HepG2 (cell line): ENCODE measurements around the gene AGAP1. TPM values are rescaled to one million over a fixed set of nuclear protein-coding genes. Genes with fewer than 3 reads are reported as not detected.
A peak's percentile ranks its signal among the peaks of the same experiment; 100 is the strongest.

Experiments used
- ATAC-seq: fragments of 200-7000 bp; cut with Tn5 transposase; 3 replicates; pipeline ENCODE4 v1.9.1; 2020; ENCODE audit warnings: mild to moderate bottlenecking, moderate library complexity
- BruUV-seq: library from RNA; stranded (reverse); fragments of 400-500 nt; replicated peaks from 2 replicates; lab custom pipeline; 2021; lab: Mats Ljungman, UMichigan
- CTCF ChIA-PET: fragments of 300-600 bp; formaldehyde crosslinking; extraction: SDS; loops from one replicate; lab custom pipeline; 2021; ENCODE audit warnings: low total read pairs, inconsistent platforms, low intra/inter-chr PET ratio; lab: Yijun Ruan, JAX
- POLR2A ChIA-PET: fragments of 350-600 bp; sonication (Branson Sonifier 250); formaldehyde crosslinking; loops from one replicate; lab custom pipeline; 2020; ENCODE audit warnings: antibody characterized with exemption, inconsistent platforms; lab: Yijun Ruan, JAX
- DNase-seq: peaks from one replicate; pipeline ENCODE4 v3.0.0-alpha.2; 2015; ENCODE audit warnings: low spot score
- FAIRE-seq: peaks from 3 replicates; lab custom pipeline; 2011; peaks lifted over from hg19 to GRCh38; lab: Jason Lieb, UNC
- H2AFZ ChIP-seq: one replicate; pipeline ENCODE4 v1.6.1; 2011; ENCODE audit warnings: low read length, inconsistent platforms
- H3K27ac ChIP-seq: fragments of 300-600 bp; 3 replicates; pipeline ENCODE4 v1.8.0; 2011; ENCODE audit warnings: mixed run types, mild to moderate bottlenecking, mixed read lengths, low read length, inconsistent platforms; ENCODE audit not compliant: insufficient read depth; ENCODE audit errors: extremely low read length
- H3K27me3 ChIP-seq, 2 experiments: fragments of 200-600 bp in 1 of 2; 2 replicates in 1 of 2; 3 replicates in 1 of 2; pipeline versions ENCODE4 v1.6.0 to v1.8.0; 2011; ENCODE audit warnings: low read length in 2 of 2, mild to moderate bottlenecking in 2 of 2, moderate library complexity in 2 of 2, inconsistent platforms in 1 of 2; ENCODE audit not compliant: insufficient read depth in 2 of 2, control insufficient read depth in 1 of 2
- H3K36me3 ChIP-seq, 2 experiments: fragments of 200-600 bp in 1 of 2; replicated peaks in 1 of 2; 2 replicates in 1 of 2; 3 replicates in 1 of 2; pipeline versions ENCODE4 v1.5.1 to v1.8.0; 2011; ENCODE audit warnings: low read length in 2 of 2, inconsistent platforms in 1 of 2; ENCODE audit not compliant: insufficient read depth in 2 of 2, control insufficient read depth in 1 of 2
- H3K4me1 ChIP-seq: 2 replicates; pipeline ENCODE4 v1.5.1; 2012; ENCODE audit warnings: low read length, inconsistent platforms; ENCODE audit not compliant: insufficient read depth
- H3K4me2 ChIP-seq: 2 replicates; pipeline ENCODE4 v1.6.0; 2011; ENCODE audit warnings: low read depth, low read length, inconsistent platforms
- H3K4me3 ChIP-seq, 3 experiments: fragments of 200-600 bp in 1 of 3; sonication (generic), shearing (Covaris generic) in 1 of 3; replicated peaks in 1 of 3; 2 replicates each; pipeline ENCODE4 v1.5.1; 2011 to 2016; ENCODE audit warnings: low read length in 3 of 3, inconsistent platforms in 2 of 3, low read depth in 2 of 3, mild to moderate bottlenecking in 2 of 3, control low read depth in 1 of 3, mixed read lengths in 1 of 3; ENCODE audit not compliant: insufficient read depth in 1 of 3
- H3K79me2 ChIP-seq: one replicate; pipeline ENCODE4 v1.6.1; 2011; ENCODE audit warnings: low read length, inconsistent platforms; ENCODE audit not compliant: insufficient read depth
- H3K9ac ChIP-seq: 2 replicates; pipeline ENCODE4 v1.6.0; 2011; ENCODE audit warnings: mild to moderate bottlenecking, low read depth, low read length, inconsistent platforms; ENCODE audit not compliant: insufficient read depth
- H3K9me3 ChIP-seq: 2 replicates; pipeline ENCODE4 v1.5.1; 2012; ENCODE audit warnings: mild to moderate bottlenecking, low read length
- H4K20me1 ChIP-seq: 2 replicates; pipeline ENCODE4 v1.6.0; 2011; ENCODE audit warnings: inconsistent platforms, mild to moderate bottlenecking, low read length, moderate library complexity; ENCODE audit not compliant: insufficient read depth
- ZNF768 ChIP-seq: sonication (generic); formaldehyde crosslinking; IDR thresholded peaks from 2 replicates; pipeline ENCODE4 v1.4.0; 2020; ENCODE audit warnings: missing genetic modification reagents
- WGBS: methylation state at CpG from one replicate; pipeline ENCODE4 v1.1.6; 2017; ENCODE audit warnings: low lambda C conversion rate; 5-methylcytosine and 5-hydroxymethylcytosine counted together
- in situ Hi-C: cut with HindIII; loops from 2 replicates; pipeline ENCODE4 v1.10.0; 2017; ENCODE audit warnings: low pct_unique_long_range_greater_than_20kb; ENCODE audit not compliant: extremely low pct_ligation_motif_present
- intact Hi-C: fragments of 100-400 bp; cut with micrococcal nuclease; formaldehyde crosslinking; loops from one replicate; pipeline ENCODE4 v1.10.0; 2022; ENCODE audit not compliant: unreplicated experiment
- polyA plus RNA-seq, 8 experiments: library from polyadenylated mRNA; depleted of rRNA in 3 of 8; stranded (reverse) in 7 of 8; unstranded in 1 of 8; fragments of >200 nt; fragmentation: Illumina TruSeq in 4 of 8; extraction: Trizol in 4 of 8; gene quantifications; 2 replicates each; pipeline versions ENCODE4 v1.2.1 to v1.2.3, GENCODE V29; 2011 to 2016; ENCODE audit warnings: low read depth in 4 of 8, missing spikeins in 1 of 8, mixed read lengths in 1 of 8; ENCODE audit not compliant: insufficient read depth in 1 of 8
- total RNA-seq, 5 experiments: library from RNA; depleted of rRNA; stranded (reverse); fragments of >200 nt; fragmentation: Illumina TruSeq; extraction: Trizol; gene quantifications; 2 replicates each; pipeline ENCODE4 v1.2.3, GENCODE V29; 2016; ENCODE audit warnings: low read depth in 1 of 5
- TF ChIP-seq, protein P1 (sequence below), 2 experiments: sonication (generic) in 1 of 2; formaldehyde crosslinking in 1 of 2; IDR thresholded peaks; 2 replicates each; pipeline versions ENCODE4 v1.5.1 to v1.6.1; 2011 to 2020; ENCODE audit warnings: borderline replicate concordance in 1 of 2, low read depth in 1 of 2, low read length in 1 of 2, mild to moderate bottlenecking in 1 of 2, missing genetic modification reagents in 1 of 2, moderate library complexity in 1 of 2
- TF ChIP-seq, protein P2 (sequence below), 2 experiments: sonication (generic) in 1 of 2; formaldehyde crosslinking in 1 of 2; IDR thresholded peaks; 2 replicates each; pipeline versions ENCODE4 v1.6.1 to v1.9.0; 2014 to 2022; ENCODE audit warnings: antibody characterized with exemption in 1 of 2, borderline replicate concordance in 1 of 2, inconsistent platforms in 1 of 2, low read depth in 1 of 2, missing genetic modification reagents in 1 of 2
- TF ChIP-seq, protein P3 (sequence below): sonication (generic); formaldehyde crosslinking; IDR thresholded peaks from 2 replicates; pipeline ENCODE4 v1.8.0; 2022; ENCODE audit warnings: missing genetic modification reagents, mild to moderate bottlenecking, inconsistent platforms, borderline replicate concordance

The AGAP1 gene
- total and polyA plus RNA-seq, 2 of the 13 experiments (the other 11 are each of a cell fraction or from before 2014, with no cell fraction given): 21.2 to 32.7 TPM

DNA sequence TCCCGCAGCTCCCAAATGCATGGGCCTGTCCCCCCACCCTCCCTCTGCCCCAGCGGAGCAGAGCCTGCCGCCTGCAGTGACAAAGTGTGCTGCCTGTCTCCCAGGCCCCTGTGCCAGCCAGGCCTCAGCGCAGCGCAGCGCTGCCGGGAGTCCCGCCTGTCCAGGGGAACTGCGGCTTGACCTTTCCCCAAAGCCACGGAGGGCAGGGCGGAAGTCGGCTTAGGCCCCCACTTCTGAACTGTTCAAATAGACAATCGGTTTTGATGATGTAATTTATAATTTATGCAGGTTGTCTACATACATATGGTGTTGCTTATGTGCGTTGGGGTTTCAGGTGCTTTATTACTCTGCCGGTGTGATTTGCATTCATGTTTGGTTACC is 667.2 kb downstream of the AGAP1 start (continued):
- TF ChIP-seq, protein P1, sequence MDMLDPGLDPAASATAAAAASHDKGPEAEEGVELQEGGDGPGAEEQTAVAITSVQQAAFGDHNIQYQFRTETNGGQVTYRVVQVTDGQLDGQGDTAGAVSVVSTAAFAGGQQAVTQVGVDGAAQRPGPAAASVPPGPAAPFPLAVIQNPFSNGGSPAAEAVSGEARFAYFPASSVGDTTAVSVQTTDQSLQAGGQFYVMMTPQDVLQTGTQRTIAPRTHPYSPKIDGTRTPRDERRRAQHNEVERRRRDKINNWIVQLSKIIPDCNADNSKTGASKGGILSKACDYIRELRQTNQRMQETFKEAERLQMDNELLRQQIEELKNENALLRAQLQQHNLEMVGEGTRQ (IDR thresholded peaks at IDR 0.05; ENCODE audit: low read depth, low read length): no peak
- TF ChIP-seq, protein P1 (CRISPR knock-in tag; IDR thresholded peaks at IDR 0.05; ENCODE audit: borderline replicate concordance): no peak
- TF ChIP-seq, protein P2, sequence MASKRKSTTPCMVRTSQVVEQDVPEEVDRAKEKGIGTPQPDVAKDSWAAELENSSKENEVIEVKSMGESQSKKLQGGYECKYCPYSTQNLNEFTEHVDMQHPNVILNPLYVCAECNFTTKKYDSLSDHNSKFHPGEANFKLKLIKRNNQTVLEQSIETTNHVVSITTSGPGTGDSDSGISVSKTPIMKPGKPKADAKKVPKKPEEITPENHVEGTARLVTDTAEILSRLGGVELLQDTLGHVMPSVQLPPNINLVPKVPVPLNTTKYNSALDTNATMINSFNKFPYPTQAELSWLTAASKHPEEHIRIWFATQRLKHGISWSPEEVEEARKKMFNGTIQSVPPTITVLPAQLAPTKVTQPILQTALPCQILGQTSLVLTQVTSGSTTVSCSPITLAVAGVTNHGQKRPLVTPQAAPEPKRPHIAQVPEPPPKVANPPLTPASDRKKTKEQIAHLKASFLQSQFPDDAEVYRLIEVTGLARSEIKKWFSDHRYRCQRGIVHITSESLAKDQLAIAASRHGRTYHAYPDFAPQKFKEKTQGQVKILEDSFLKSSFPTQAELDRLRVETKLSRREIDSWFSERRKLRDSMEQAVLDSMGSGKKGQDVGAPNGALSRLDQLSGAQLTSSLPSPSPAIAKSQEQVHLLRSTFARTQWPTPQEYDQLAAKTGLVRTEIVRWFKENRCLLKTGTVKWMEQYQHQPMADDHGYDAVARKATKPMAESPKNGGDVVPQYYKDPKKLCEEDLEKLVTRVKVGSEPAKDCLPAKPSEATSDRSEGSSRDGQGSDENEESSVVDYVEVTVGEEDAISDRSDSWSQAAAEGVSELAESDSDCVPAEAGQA (IDR thresholded peaks at IDR 0.05; ENCODE audit: low read depth): no peak
- TF ChIP-seq, protein P2 (CRISPR knock-in tag; IDR thresholded peaks at IDR 0.05; ENCODE audit: borderline replicate concordance): no peak
- TF ChIP-seq, all 625 proteins: peak for 3

DNA sequence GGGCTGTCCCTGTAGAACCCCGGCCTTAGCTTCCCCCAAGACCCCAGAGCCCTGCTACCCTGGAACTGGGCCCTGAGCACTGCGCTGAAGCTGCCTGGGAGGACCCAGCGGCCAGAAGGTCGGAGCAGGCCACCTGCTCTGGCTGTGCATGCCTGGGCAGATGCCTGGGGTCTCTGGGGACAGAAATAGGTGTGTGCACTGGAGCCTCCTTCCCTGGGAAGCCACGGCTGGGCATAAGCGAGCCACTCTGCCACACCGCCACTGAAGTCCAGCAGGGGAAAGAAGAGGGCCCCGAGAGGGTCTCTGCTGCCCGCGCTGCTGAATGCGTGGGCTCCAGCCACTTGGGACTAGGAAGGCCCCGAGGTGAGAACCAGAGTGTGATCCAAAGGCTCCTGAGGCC is 667.7 kb downstream of the AGAP1 start:
- Histone ChIP-seq H3K79me2 (no peaks in the 10 kb centered on the region), H3K4me2 (no peak overlapping the region), H3K27me3 (peaks cover 20 to 88% of the 10 kb centered on the region in 2 experiments), H3K9ac (no peak overlapping the region), H3K27ac (no peak overlapping the region), H3K4me1 (peaks cover 11% of the 10 kb centered on the region), H3K9me3 (no peaks in the 10 kb centered on the region), H3K4me3 (no peak overlapping the region), H3K36me3 (no peaks in the 10 kb centered on the region), H2AFZ (no peak overlapping the region), H4K20me1 (peaks cover 6% of the 10 kb centered on the region; the same call in 1 of the 2 replicates)
- 76% methylated on average over 7 of the region's 12 CpGs for WGBS
- ATAC-seq: no peak
- intact Hi-C loops (no loop called here), in situ Hi-C loops (no loop called here)
- ChIA-PET POLR2A (no interaction called here), CTCF (no interaction called here)
- BruUV-seq: no TSS peak
- TF ChIP-seq ZNF768: peak; percentile 75; the same call in 1 of the 2 replicates
- TF ChIP-seq, protein P3, sequence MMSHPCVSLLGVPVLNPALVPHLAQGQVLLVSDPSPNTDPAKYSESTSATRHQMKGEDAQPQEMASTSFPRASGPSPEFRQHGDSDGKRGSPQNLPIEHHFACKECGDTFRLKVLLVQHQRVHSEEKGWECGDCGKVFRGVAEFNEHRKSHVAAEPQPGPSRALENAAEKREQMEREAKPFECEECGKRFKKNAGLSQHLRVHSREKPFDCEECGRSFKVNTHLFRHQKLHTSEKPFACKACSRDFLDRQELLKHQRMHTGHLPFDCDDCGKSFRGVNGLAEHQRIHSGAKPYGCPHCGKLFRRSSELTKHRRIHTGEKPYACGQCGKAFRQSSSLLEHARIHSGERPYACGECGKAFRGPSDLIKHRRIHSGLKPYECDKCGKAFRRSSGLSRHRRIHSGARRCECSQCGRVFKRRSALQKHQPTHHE (CRISPR knock-in tag): no peak
- no peak for DNase-seq
- no peak for FAIRE-seq
